Erythroblast (primary cell): ENCODE measurements around the gene RALB.

Experiments used
- GATA1 ChIP-seq: IDR thresholded peaks from 2 replicates; pipeline ENCODE4 v1.6.1; 2011; ENCODE audit warnings: low read depth, mild to moderate bottlenecking, control low read depth, low read length, moderate library complexity
- POLR2A ChIP-seq: IDR thresholded peaks from 2 replicates; pipeline ENCODE4 v1.6.1; 2011; ENCODE audit warnings: mild to moderate bottlenecking, low read length

- TF ChIP-seq POLR2A, result no peak
- TF ChIP-seq GATA1, result no peak
Observed at GRCh38 chr2:120251078-120251477, 1.6 kb upstream of the RALB start.
